ENCODE data around the gene COL8A2.
A peak's percentile ranks its signal among the peaks of the same experiment; 100 is the strongest.

Gene COL8A2

GRCh38 chr1:36087233-36088123, 37.5 kb downstream of the COL8A2 start:
- DNase-seq = no peak

DNA sequence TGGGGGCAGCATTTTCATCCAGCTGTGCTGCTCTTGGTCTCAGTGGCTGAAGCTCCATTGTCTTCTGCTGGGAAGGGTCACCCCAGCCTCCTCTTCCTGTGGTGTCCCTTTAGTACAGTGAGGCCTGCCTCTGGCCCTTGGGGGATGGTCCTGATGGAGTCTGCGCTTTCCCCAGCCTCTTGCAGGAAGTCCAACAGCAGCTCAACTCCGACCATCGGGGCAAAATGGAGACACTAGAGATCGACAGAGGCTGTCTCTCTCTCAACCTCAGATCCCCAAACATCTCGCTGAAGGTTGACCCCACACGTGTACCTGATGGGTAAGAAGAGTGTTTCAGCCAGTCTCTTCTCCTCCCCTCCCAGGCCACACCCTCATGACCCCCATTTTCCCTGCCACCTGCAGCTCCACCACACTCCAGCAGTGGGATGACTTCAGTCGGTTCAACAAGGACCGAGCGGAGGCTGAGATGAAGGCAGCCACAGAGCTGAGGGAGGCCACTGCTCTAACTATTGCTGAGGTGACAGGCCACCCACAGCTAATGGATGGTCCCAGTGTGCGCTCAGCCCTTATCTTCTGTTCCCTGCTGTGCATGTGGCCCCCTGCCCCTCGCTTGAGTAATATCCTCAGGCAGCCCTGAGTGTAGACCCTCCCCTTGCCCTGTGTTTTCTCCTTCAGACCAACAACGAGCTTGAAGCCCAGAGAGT, 38.3 kb downstream of the COL8A2 start:
- DNase-seq = no peak

DNA sequence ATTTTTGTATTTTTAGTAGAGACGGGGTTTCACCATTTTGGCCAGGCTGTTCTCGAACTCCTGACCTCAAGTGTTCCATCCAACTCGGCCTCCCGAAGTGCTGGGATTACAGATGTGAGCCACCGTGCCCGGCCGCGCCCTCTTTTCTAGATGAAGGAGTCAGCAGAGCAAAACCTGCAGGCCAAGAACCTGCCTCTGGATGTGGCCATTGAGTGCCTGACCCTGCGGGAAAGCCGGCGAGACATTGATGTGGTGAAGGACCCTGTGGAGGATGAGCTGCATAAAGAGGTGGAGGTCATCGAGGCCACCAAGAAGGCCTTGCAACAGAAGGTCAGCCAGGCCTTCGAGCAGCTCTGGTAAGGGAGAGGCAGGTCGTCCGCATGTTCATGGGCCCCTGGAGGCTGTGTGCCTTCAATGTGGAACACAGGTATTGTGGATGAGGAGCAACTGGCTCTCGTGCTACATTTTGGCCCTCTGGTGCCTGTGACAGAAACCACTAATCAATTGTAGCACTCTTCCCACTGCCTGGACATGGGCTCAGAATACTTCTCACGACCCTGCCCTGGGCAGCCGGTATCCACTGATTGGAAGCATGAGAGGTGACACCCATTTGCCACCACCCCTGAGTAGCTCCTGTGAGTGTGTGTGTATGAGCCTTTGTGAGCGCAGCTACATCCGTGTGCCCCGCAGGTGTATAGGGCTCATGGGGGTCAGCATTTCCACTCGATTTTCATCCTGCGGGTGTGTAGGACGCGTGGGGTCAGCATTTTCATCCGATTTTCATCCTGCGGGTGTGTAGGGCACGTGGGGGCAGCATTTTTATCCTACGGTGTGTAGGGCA, 39.1 kb downstream of the COL8A2 start:
- no peak for DNase-seq

GRCh38 chr1:36085126-36085525, 39.9 kb downstream of the COL8A2 start:
- DNase-seq = no peak

DNA sequence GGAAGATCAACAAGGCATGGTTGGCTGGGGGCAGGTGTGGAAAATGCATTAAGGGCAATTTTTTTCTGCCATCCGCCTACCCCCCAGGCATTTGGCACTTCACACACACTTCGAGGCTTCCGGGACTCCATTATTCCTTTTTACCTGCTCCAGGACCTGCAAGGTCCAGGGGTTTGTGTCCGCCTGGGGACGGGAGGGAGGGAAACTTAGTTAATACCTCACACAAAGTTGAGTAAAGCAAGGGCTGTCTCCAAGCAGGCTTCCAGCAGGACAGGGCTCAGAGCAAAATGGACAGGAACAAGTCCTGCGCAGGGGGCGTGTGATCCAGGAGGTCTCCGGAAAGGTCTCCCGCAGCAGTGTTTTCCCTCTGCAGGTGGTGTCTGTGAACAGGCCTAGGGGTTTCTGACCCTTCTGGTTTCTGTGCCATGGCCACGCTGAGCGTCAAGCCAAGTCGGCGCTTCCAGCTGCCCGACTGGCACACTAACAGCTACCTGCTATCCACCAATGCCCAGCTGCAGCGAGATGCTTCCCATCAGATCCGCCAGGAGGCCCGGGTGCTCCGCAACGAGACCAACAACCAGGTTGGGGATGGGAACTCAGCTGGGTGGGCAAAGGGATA, 40.4 kb downstream of the COL8A2 start:
- DNase-seq = no peak

DNA sequence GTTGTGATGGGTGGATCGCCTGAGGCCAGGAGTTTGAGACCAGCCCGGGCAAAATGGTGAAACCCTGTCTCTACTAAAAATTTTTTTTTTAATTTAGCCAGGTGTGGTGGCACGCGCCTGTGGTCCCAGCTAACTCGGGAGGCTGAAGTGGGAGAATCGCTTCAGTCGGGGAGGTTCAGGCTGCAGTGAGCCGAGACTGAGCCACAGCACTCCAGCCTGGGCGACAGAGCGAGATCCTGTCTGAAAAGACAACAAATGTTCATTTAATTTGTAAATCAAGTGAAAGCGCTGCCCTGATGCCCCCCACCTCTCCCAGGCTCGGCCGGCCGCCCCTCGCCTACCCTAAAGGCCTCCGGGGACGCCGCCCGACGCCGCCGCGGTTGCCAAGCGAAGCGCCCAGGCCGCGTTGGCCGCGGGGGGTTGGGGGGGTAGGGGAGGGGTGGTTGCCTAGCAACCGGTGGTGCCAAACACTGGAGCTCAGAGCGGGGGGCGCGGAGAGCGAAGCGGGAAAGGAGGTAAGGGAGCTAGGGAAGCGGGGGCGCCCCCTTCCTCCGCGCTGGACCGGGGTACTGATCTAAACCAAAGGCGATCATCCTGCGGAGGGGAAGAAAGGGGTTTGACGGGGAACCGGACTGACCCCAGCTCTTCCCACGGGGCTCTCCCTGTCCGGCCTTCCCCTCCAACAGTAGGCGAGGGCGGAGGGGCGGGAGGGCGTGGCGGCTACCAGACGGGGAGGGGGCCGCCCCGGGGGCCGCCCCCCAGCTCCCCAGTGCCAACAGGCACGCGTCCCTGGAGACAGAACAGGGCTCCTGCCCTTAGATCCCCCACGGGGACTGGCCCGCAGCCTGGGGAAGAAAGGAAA, 41.2 kb downstream of the COL8A2 start, which contains the start of gene TEKT2:
Gene TEKT2, plus strand, starts transcription at position 460 of the 862 bp plus-strand sequence. CDS start 828 bp downstream, outside the sequence.
- DNase-seq = peak; percentile 80

DNA sequence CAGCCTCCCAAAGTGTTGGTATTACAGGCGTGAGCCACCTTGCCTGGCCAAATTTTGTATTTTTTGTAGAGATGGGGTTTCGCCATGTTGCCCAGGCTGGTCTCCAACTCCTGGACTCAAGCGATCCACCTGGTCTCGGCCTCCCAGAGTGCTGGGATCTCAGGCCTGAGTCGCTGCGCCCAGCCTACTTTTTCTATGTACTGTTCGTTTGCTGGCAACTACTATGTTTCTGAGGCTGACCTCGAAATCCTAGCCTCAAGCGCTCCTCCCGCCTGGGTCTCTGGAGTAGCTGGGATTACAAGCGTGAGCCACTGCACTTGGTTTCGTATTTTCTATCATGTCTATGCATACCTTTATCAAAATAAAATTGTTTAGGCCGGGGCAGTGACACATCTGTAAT, 41.8 kb downstream of the COL8A2 start:
- no peak for DNase-seq

GRCh38 chr1:36081926-36082485, 43.0 kb downstream of the COL8A2 start:
- no peak for DNase-seq

DNA sequence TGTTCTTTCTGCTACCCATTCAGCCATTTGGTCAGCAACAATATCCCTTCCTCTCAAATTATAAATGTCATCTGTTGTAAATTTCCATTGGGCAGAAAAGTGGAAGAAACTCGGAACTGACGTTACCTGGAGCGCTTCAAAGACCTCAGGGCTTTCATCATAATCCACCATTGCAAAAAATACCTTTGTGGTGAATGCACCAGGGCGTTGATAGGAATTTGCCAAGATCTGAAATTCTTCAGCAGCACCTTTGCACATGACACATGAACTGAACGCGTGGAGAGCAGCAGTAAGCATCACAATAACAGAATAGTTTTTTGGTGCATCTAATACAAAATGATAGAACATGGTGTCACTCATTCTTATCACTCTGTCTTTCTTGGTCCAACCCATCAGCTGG, 44.2 kb downstream of the COL8A2 start:
- no peak for DNase-seq

DNA sequence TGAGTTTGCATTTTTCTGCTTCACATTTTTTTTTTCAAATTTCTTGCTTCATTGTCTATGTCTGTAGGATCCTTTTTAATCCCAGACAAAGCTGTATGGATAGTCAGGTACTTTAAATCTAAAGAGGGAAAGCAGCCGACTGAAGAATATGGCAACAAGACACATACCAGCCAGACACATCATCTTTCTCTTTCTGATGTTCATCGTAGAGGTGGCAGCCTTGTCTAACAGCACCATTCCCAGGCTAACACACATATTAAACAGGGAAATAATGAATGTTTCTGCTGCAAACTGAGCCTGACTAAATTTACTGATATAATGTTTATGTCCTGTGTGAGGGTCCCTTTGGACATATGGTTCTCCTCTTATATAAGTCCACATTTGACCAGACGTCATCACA, 44.8 kb downstream of the COL8A2 start:
- DNase-seq = no peak

DNA sequence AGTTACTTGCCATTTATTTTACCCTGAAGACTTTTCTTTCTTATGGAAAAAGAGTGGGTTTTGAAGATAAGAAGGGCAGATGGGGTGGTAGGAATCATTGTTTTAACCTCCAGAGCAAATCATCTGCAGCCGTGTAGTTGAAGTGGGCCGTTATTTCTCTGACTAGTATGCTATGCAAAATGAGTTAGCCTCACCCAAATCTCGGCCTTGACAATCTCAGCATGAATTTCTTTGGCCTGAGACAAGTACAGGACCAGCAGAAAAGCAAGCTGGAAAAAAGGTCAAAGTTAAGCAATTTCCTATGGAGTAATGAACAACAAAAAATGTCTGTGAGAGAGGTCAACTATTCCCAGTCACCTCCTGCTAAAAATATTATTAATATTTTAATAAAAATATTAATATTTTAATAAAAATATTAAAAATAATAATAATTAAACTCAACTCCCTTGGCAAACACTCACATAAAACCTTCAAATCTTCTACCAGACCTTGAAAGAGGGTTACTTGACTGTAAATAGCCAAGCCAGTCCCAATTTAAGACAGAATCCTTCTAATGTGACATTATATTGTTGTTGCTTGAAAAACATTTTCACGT, 47.9 kb downstream of the COL8A2 start:
- DNase-seq = no peak

- peak; percentile 29 for DNase-seq
Measured at GRCh38 chr1:36070349-36070748, 54.7 kb downstream of the COL8A2 start.

DNA sequence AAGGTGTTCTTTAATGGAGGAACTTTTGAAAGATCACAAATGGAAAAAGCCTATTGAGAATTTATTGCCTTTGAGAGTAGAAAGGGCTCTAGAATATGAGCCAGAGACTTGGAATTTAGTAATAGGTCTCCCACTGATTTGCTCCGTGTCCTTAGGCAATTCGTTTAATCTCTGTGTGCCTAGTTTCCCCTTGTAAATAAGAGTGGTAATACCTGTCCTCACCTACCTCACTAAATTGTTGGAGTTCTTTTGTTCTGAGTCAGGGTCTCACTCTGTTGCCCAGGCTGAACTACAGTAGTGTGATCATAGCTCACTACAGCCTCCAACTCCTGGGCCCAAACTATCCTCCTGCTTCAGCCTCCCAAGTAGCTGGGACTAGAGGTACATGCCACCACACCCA, 56.2 kb downstream of the COL8A2 start:
- DNase-seq = no peak

DNA sequence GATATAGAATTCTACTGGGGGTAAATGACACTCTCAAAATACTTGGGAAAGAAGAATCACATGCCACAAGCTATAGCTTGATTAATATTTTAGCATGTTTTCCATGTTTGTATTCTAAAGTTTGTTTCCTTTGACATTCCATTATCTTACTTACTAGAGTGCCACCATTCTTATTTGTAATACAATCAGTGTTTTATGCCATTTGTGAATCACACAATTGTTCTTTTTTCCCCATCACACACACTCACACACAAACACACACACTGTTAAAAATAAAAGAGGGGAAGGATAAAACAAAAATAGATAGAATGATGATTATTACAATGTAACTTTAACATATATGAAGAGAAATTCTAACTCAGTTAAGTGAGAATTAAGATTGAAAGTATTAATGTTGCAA, 57.2 kb downstream of the COL8A2 start:
- DNase-seq = no peak

DNA sequence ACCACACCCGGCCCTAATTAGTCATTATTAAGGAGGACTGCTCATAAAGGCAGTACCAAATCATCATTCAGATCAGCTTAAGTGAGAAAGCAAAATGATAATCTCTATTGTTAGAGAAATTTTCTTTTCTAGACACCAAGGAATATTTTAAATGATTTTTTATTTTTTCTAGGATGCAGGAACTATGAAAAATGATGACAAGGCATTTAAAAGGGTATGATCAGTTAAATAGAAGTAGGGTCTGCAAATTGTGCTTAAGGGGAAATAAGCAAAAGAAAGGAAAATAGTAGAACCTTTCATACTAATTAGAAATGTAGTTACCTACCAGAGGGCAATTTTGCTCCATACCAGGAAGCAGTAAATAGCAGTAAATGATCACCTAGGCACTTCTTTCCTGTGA, 62.7 kb downstream of the COL8A2 start:
- no peak for DNase-seq

GRCh38 chr1:36055706-36056105, 69.3 kb downstream of the COL8A2 start:
- no peak for DNase-seq

- DNase-seq = no peak
Measured at GRCh38 chr1:36053978-36054377, 71.0 kb downstream of the COL8A2 start.

DNA sequence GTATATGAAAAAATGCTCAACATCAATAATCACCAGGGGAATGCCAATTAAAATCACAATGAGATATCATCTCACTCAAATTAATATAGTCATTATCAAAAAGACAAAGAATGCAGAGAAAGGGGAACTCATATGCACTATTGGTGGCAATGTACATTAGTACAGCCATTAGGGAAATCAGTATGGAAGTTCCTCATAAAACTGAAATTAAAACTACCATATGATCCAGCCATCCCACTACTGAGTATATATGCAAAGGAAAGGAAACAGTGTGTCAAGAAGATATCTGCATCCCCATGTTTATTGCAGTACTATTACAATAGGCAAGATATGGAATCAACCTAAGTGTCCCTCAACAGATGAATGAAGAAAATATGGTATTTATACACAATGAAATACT, 73.2 kb downstream of the COL8A2 start:
- DNase-seq = no peak
